T-helper 9 cell (primary cell): Measurements from ENCODE around the gene LMO2.

Source experiments
- DNase-seq: peaks from one replicate; pipeline ENCODE4 v3.0.0-alpha.2; 2020

The LMO2 gene

DNA sequence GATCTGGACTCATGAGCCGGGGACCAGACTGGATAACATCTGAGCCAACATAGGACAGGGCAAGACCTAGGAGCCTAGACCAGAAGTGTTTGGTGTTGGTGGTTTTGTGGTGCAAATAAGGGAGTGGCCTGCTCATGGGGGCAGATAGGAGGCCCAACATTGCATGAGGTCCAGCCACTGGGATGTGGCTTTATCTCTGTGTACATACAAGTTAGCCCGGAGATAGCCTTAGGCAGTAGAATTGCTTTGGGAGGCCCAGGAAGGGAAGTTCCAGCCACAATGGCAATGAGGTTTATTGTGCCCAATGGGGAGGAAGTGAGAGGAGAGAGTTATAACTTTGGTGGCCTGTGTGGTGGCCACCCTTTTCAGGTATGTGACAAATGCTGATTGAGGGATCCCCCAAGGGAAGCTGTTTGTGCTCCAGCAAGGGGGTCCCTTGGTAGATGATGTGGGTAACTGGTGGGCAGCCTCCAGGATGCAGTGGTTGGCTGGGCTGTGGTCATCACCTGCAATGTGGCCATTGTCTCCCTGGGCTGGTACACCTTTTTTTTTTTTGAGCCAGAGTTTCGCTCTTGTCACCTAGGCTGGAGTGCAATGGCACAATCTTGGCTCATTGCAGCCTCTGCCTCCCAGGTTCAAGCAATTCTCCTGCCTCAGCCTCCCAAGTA lies 6.4 kb downstream of the LMO2 start:
- no peak for DNase-seq

GRCh38 chr11:33884601-33885000 lies 7.3 kb downstream of the LMO2 start:
- no peak for DNase-seq

GRCh38 chr11:33884035-33884434 lies 7.8 kb downstream of the LMO2 start:
- no peak for DNase-seq

DNA sequence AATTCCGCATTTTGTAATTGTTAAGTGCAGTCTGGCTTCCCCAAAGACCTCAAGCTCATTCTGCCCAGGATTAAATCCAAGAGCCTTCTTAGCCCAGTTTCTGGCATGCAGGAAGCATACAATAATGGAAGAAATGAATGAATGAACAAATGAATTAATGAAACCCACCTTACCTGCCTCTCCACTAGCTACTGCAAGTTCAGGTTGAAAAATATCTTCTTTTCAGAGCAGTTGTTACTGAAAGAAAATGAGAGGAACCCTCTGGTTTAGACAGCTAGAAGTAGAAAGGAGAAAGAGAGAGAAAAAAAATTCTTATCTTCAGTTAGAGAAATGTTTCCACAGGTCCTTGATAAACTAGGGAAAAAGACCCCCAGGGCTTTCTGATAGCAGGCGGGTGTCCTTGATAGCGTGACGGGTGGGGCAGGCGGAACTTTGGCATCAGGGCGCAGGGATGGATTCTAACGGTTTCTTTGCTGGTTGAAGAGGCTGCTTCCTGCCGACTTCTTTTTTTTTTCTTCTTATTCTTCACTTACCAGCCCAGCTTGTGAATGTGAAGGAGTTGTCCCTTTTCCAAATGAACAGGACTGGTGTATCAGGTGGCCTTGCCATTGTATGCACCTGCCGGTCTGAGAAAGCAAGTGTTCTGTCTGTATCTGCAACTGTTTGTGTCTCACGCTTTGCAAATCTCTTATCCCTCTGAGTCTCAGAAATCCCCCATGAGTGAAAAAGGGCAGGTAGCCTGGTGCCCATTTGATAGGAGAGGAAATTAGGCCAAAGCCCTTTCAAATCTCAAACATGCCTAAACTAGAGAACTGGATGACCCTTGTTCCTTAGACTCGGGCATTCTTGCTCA lies 10.0 kb downstream of the LMO2 start:
- DNase-seq: no peak

- DNase-seq: no peak
Observed at GRCh38 chr11:33880979-33881378, 10.9 kb downstream of the LMO2 start.

- no peak for DNase-seq
Observed at GRCh38 chr11:33879375-33879774, 12.5 kb downstream of the LMO2 start.

- DNase-seq: no peak
Observed at GRCh38 chr11:33877038-33877437, 14.8 kb downstream of the LMO2 start.

GRCh38 chr11:33875621-33876294 lies 16.1 kb downstream of the LMO2 start:
- no peak for DNase-seq

DNA sequence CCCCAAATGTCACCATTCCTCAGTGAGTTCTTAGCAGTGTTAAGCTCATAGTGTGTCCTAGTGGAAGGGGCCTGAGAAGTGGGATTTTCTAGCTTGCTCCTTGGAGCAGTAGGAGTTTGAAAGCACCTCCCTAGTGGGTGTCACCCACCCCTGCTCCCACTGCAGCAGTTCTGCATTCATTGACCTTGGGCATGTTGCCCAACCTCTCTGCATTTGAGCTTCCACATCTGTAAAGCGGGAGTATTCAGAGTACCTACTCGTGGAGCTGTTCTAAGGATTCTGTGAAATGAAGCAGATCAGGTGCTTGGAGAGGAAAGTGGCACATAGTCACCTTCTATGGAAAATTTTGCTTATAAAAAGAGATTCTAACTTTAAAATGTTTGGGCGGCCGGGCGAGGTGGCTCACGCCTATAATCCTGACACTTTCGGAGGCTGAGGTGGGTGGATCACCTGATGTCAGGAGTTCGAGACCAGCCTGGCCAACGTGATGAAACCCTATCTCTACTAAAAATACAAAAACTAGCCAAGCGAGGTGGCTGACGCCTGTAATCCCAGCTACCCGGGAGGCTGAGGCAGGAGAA lies 16.9 kb downstream of the LMO2 start:
- DNase-seq: no peak

DNA sequence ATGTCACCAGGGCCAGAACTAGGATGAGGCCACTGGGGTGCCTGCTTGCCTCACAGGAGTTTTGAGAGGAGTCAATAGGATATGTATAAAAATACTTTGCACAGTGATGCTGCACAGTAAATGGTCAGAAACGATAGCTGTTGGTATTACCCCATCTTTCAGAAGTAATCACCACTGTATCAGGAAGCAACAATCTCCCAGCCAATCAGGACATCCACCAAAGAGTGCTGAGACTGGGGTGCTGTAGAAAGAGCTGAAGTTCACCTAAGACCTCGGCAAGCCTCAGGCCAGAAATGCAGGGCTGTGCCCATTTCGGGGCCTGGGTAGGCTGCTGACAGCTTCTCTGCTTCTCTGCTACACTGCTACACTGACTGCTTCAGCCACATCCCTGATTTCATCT lies 17.4 kb downstream of the LMO2 start:
- no peak for DNase-seq

DNA sequence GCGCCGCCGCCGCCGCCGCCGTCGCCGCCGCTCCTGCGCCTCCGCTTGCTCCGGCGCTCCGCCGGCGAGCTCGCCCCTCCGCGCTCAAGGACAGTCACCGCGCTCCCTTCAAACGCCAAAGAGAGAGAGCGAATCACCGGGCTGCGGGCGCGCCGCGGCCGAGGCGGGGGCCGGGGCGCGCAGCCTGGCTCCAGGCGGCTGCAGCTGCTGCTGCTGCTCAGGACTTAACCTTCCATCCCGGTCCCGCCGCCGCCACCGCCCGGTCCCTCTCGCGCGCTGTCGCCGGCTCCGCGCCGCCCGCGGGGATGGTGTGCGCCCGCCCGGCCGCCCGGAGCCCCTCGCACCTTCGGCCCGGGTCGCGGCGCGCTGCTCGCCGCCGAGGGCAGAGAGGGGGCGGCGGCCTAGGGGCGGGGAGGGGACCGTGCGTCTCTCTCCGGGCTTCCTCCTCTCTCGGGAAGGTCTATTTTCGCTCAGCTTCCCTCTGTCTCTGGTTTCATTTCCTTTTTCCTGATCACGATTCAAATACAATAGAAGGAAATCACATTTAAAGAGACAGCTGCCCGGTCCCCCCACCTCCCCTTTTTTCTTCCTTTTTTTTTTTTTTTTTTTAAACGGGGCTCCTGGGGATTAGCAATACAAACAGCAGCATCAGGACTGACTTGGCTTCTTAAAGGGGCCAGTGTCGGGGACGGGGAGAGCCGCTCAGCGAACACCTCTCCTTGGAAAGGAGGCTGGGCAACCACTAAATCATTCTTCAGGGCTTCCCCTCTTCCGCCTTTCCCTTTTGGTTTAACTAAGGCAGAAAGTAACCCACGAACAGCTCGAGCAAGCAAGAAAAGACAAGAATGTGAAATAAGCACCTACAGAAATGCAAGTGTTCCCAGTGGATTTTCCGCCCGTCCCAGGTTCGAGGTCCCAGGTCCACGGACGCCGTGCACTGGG lies 22.1 kb downstream of the LMO2 start:
- no peak for DNase-seq

- no peak for DNase-seq
Observed at GRCh38 chr11:33868647-33869461, 23.0 kb downstream of the LMO2 start.

DNA sequence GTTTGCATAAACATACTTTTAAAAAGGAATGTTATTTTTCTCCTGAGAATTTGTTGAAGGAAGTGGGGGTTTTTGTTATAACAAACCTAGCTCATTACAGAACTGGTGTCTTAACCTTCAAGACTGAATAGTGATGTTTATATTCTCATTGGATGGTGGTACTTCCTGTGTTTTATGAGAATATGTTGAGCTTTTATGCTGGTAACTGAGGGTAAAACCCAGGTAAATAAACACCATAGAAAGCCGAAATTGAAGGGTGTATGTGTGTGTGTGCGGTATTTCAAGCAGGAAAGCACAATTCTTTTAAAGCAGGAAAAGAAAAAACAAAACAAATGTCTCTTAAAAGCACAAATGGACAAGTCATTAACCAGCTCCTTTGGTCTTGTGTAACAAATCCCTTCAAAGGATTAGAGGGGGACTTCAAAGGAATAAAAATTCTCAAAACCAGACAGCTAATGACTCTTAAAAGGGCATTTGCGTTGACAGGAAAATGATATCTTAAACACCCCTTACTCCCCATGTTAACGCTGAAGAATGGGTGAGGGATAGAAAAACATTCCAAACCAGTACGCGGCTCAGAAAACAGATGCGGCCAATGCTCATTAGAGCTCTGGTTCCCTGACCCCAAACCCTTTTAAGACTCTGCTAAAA lies 23.8 kb downstream of the LMO2 start:
- no peak for DNase-seq

DNA sequence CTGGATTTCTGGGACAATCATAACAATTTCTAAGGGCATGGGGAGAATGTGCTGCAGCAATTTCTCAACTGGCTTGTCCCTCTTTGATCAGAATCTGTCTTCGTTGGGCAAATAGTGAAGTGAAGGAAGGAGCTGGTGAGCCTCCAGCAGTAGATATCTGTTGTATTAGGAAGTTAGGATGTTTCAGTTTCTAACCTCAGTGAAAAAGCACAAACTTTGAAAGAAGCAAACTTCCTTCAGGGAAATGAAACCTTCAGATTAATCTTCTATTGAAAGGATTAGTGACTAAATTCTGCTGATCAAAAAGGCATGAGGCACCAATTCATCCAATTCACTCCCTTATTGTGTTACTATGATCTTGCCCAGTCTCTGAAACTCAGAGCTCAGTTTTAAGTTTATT lies 24.3 kb downstream of the LMO2 start:
- no peak for DNase-seq

DNA sequence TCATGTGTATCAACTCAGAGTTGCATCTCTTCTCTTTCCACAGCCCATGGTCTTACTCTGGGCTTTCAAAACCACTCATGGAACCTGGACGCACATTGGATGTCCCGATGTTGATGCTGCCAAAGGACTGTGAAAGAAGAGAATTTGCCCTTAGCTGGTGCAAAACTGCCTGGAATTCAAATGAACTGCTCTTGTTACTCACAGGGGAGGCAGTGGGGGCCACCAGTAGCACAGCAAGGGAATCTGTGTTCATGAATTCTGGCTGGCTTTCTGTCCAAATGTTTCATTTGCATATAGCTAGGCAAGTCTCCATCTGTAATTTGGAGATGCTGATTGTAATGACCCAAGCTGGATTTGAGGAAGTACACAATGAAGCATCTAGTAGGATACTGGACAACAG lies 24.9 kb downstream of the LMO2 start:
- no peak for DNase-seq

DNA sequence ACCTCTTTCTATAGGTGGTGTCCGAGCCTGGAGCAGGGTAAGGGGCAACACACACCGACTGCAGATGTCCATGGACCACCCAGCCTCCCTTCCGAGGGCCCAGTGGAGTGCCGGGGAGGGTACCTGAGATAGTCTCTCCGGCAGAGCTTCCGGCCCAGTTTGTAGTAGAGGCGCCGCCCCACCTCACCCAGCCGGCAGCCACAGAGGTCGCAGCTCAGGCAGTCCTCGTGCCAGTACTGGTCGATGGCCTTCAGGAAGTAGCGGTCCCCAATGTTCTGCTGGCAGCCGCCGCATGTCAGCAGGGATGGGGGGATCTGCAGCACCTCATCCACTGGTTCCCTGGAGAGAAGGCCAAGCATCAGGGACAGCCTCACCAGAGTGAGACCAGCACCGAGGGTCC lies 27.4 kb downstream of the LMO2 start:
- no peak for DNase-seq

DNA sequence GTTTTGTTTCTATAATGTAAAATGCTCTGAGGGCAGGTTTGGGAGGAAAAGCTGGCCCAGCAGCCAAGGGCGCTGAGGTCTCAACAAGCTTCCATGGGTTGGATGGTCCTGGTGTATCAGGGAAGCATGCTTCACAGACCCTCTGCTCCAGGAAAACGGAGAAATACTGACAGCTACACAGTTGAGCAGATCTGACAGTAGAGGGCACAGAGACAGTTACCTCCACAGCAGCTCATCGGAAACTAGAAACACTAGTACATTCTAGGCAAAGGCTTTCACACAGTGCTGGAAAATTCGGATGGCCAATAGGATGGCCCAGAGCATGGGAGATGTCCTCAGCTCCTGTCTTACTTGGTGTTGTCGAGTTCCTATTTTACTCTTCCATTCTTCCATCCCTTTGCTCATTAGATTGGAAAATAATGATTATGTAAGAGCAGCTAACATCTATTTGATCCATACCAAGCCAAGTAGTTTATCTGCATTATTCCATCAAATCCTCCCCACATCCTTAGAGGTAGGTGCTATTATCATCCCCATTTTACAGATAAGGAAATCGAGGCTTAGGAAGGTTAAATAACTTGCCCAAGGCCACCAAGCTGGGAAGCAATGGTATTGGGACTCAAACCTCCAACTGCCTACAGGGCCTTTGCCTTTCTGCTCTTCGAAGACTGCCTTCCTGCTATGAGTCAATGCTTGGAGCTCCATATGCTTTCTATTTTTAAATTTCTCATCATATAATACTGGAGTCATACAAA lies 28.3 kb downstream of the LMO2 start:
- DNase-seq: no peak

DNA sequence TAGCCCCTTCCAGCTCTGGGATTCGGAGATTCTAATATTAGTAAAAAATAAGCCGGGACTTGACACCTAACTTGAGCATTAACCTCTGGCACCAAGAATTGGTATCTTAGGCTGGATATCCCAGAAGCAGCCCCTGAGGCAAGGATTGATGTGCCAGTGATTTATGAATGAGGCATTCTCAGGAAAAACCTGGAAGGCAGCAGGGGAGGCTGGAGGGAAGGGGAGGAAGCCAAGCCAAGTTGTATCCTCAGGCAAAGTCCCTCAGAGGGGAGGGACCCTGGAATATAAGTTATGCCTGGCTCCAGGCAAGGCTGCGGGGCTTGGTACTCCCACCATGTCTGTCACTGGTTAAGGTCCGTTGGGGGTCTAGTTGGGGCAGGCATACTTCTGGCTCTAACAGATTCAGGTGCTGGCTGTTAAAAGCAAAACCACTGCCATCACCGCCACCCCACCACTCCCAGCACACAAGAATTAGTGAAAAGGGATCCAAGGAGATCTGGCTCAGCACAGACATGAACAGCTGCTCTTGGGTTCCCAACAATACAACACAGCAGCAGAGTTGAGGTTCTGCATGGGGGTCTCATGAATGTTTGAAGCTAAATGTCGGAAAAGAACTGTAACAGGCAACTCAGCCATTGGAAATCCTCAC lies 29.8 kb downstream of the LMO2 start:
- no peak for DNase-seq

- no peak for DNase-seq
Observed at GRCh38 chr11:33861386-33861785, 30.5 kb downstream of the LMO2 start.

GRCh38 chr11:33860926-33861325 lies 30.9 kb downstream of the LMO2 start:
- no peak for DNase-seq
